T1000 (cell line): ENCODE measurements around the gene LRTM2.

ENCODE experiments used
- DNase-seq: peaks from one replicate; lab custom pipeline; 2025; ENCODE audit warnings: mixed read lengths; lab: John Stamatoyannopoulos, UW

LRTM2 gene

GRCh38 chr12:1842183-1842904, 22.0 kb downstream of the LRTM2 start:
- no peak for DNase-seq

DNA sequence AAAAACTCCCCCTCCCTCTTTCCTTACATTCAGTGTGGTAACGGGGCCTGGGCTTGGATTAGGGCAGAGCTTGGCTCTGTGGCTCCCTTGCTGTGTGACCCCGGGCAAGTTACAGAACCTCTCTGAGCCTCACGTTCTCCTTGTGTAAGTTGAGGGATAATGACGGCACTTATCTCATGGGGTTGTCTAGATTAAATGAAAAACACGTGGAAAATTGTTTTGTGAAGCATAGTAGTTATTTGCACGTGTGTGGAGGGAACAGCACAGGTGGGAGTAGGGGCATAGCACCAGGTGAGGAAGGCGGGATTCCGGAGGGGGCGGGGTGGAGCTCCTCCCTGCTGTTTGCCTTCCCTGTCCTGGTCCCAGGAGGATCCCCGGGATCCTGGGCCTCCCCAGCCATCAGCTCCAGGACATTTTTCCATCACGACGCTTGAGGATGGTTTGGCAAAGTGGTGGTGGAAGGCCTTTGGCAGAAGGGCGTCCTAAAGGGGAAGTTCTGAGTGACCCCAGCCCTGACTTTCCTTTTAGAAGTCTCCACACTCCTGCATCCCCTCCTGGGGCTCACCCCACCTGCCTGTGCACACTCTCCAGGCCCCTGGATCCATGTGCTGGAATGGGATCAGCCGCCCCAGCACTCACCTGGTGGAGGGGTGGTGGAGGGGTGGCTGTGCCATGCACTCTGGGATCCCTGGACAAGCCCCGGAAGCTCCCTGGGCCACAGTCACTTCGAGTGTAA, 22.7 kb downstream of the LRTM2 start:
- DNase-seq = no peak

DNA sequence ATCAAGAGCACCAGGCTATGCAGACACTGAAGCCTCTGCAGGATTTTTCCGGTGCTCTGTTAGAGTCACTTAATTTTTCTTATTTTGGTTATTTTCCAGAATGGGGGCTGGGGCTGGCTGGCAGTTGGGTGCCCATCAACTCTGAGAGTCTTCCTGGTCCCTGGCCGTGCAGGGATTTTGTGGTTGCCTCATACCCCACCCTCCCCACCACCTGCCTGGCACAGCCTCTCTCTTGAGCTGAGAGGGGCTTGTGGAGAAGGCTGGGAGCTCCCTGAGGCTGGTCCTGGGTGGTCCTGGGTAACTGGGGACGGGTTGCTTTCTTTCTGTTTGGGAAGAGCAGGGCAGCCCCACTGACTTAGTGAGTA, 23.3 kb downstream of the LRTM2 start:
- no peak for DNase-seq

DNA sequence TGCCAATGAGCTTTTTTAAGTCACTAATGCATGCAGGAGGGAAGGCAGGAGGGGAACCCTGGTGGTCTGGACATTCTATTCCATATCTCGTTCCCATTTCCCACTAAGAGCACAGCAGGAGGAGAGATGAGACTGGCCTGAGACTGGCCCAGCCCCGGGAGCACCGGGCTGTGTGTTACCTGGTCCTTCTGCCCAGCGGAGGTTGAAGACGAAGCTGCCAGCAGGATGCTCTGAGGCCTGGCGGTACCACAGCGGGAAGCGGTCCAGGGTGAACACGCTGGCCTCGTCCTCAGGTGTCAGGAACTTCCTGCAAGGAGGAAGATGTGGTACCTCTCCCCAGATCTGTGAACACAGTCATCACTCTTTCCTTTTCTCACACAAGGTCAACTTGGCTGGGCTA, 23.9 kb downstream of the LRTM2 start:
- no peak for DNase-seq

DNA sequence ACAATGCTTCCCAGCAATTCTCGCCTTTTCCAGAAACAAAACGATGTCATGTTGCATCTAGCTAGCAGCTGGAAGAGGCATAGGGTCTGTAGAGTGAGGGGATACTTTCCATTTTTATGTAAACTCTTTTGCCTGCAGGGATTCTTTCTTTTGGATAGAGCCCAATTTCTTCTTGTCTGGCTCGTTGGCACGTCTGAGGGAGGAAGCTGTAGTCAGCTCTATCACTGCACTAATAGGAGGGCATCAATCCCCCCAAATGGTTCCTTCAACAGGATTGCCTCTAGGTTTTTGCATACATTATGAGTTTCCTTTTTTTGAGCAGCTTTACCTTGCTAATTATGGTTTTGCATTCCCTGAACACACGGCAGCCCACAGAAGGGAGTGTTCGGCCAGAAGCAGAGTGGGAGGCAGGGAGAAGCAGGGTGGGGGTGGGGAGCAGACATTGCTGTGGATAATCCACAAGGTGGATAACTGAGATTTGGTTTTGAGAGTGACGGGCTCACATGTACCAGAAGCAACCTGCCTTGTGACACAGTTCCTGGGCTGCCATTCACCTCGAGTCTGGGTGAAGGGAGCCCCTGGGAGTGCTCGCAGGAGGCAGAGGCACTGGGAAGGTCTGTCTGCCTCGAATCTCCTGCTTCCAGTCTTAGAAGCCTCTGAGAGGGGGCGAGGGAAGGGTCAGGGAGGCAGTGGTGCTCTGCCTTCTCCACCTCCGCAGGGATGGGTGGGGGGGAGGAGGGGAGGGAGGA, 24.5 kb downstream of the LRTM2 start:
- DNase-seq = no peak

DNA sequence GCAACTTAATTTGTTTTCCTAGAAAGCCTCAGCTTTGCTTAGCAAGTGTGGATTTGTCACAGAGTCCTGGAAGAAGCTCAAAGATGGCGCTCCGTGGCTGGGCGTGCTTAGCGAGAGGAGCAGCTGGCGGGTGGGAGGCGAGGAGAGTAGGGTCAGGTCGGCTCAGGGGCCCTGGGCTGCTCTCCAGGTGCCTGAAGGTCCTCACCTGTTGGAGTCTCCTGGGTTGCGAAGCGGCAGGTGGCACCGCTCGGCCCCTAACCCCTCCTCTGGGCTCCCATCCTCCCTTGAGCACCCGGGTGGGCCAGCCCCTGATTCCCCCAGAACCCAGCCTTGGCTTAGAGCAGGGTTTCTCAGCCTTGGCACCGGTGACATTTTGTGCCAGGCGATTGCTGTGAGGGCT, 25.1 kb downstream of the LRTM2 start:
- no peak for DNase-seq

- DNase-seq = no peak
Observed at GRCh38 chr12:1845886-1846285, 25.5 kb downstream of the LRTM2 start.

GRCh38 chr12:1846421-1847405, 26.3 kb downstream of the LRTM2 start:
- no peak for DNase-seq

- no peak for DNase-seq
Observed at GRCh38 chr12:1847411-1847810, 27.0 kb downstream of the LRTM2 start.

DNA sequence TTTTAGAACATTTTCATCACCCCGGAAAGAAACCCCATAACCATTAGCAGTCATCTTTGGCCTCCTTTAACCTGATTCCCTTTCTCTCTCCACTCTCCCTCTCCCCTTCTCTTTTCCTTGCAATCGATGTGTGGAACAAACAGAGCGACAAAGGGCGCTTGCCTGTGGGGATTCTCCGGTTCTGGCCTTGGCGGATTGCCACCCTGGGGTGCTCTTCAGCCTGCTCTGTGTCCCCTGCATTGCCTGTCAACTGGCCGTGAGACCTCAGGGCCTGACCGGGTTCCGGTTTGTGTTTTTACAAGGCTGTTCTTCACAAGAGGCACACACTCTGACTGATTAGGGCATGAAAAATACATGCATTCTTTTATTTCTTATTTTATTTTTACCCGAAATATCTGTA, 27.8 kb downstream of the LRTM2 start:
- DNase-seq = no peak

DNA sequence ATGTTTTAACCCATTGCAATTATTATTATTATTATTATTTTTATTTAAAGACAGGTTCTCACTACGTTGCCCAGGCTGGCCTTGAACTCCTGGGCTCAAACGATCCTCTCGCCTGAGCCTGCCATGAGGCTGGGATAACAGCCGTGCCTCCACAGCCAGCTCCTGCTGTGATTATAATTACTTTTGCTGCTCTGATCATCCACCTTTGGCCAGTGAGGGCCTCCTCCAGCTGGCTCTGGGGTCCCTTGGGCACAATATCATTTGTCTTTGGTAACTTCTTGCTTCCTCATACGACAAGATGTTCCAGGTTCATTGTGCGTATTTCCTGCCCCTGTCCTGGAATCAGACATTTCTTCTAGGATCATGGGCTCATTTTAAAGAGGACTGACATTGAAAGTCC, 28.4 kb downstream of the LRTM2 start:
- no peak for DNase-seq

DNA sequence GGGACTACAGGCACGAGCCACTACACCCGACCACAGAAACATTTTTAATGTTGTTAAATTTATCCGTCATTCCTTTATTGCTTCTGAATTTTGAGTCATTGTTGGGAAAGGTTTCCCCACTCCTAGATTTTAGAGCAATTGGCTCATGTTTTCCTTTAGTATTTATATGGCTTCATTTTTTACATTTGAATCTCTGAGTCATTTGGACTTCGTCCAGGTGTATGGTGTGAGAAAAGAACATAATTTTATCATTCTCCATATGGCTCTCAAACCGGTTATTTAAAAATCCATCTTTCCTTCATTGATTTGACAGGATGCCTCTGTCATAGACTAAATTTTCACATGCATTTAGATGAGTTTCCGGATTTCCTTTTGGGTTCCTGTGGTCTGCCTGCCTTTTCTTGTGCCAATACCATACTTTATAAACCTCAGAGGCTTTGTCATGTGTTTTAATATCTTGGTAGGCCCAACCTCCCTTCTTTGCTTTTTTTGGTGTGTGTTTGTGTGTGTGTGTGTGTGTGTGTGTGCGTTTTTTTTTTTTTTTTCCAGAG, 30.9 kb downstream of the LRTM2 start:
- DNase-seq = no peak

GRCh38 chr12:1852076-1852475, 31.7 kb downstream of the LRTM2 start:
- no peak for DNase-seq

GRCh38 chr12:1853716-1854115, 33.4 kb downstream of the LRTM2 start:
- no peak for DNase-seq

DNA sequence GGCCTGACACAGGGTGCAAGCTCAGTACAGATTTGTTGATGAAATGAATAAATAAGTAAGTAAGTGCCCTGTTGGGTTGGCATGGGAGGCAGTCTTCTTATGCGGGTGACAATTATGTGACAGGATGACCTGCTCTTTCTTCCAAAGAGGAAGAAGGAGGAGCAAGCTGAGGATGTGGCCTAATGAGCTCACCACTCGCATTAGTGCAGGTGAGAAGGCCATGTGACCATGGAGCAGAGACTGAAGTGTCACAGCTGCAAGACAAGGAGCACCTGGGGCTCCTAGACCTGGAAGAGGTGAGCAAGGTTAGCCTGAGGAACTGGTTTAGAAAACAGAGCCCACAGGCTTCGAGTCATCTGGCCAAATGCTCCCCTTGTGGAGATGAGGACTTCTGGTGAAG, 34.9 kb downstream of the LRTM2 start:
- peak; percentile 13 for DNase-seq

GRCh38 chr12:1857086-1857485, 36.7 kb downstream of the LRTM2 start:
- no peak for DNase-seq

- no peak for DNase-seq
Observed at GRCh38 chr12:1857821-1858220, 37.5 kb downstream of the LRTM2 start.

- DNase-seq = no peak
Observed at GRCh38 chr12:1858456-1858855, 38.1 kb downstream of the LRTM2 start.

DNA sequence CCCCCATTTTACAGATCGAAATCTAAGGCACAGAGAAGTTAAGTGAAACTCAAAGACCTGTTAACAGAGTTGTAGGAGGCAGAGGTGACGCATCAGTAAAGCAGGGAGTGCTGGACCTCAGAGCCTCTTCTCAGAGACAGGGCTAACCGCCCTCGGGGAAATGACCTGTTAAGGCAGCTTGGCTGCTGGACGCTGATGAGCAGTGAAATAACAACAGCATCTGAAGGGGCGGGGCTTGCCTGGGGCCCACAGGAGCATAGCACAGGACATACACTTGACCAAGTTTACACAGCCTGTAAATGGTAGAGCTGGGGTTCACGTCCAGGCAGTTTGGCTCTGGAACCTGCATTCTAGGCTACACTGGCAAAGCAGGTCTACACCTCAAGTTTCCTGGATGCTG, 39.3 kb downstream of the LRTM2 start:
- peak; percentile 52 for DNase-seq

- DNase-seq = no peak
Observed at GRCh38 chr12:1862973-1863372, 42.6 kb downstream of the LRTM2 start.

- DNase-seq = no peak
Observed at GRCh38 chr12:1863823-1864222, 43.5 kb downstream of the LRTM2 start.

GRCh38 chr12:1864456-1864855, 44.1 kb downstream of the LRTM2 start:
- DNase-seq = no peak
